H9 (cell line): ENCODE data around the gene TTR. TPM values are rescaled to one million over a fixed set of nuclear protein-coding genes. Genes with fewer than 3 reads are reported as not detected.

Source experiments
- DNase-seq: peaks from one replicate; pipeline ENCODE4 v3.0.0-alpha.2; 2017
- H2AFZ ChIP-seq: one replicate; pipeline ENCODE4 v1.6.1; 2013; ENCODE audit warnings: mild to moderate bottlenecking, low read length, control low read depth, moderate library complexity
- H2AK5ac ChIP-seq: 2 replicates; pipeline ENCODE4 v1.6.1; 2013; ENCODE audit warnings: low read length, control low read depth, mixed read lengths; ENCODE audit not compliant: insufficient read length
- H2BK120ac ChIP-seq: one replicate; pipeline ENCODE4 v1.6.1; 2013; ENCODE audit warnings: low read depth, mild to moderate bottlenecking, low read length, control low read depth, inconsistent platforms; ENCODE audit not compliant: poor library complexity, severe bottlenecking
- H2BK12ac ChIP-seq: 2 replicates; pipeline ENCODE4 v1.6.1; 2013; ENCODE audit warnings: low read length, control low read depth, mixed read lengths, low read depth; ENCODE audit not compliant: insufficient read length
- H2BK15ac ChIP-seq: 2 replicates; pipeline ENCODE4 v1.6.1; 2013; ENCODE audit warnings: low read depth, low read length, control low read depth
- H2BK20ac ChIP-seq: one replicate; pipeline ENCODE4 v1.6.1; 2013; ENCODE audit warnings: low read depth, mild to moderate bottlenecking, low read length, control low read depth, inconsistent platforms; ENCODE audit not compliant: poor library complexity, severe bottlenecking
- H2BK5ac ChIP-seq: 2 replicates; pipeline ENCODE4 v1.6.1; 2013; ENCODE audit warnings: low read length, control low read depth, mixed read lengths; ENCODE audit not compliant: insufficient read length
- H3K14ac ChIP-seq: 2 replicates; pipeline ENCODE4 v1.6.1; 2013; ENCODE audit warnings: low read length, control low read depth; ENCODE audit not compliant: insufficient read depth
- H3K18ac ChIP-seq: 2 replicates; pipeline ENCODE4 v1.6.1; 2013; ENCODE audit warnings: low read depth, mild to moderate bottlenecking, mixed read lengths, low read length, control low read depth; ENCODE audit not compliant: insufficient read length
- H3K23ac ChIP-seq: 2 replicates; pipeline ENCODE4 v1.6.1; 2013; ENCODE audit warnings: low read length, control low read depth, mixed read lengths, low read depth; ENCODE audit not compliant: insufficient read length
- H3K23me2 ChIP-seq: 2 replicates; pipeline ENCODE4 v1.6.1; 2013; ENCODE audit warnings: low read depth, mild to moderate bottlenecking, mixed read lengths, low read length, control low read depth; ENCODE audit not compliant: insufficient read length, poor library complexity, severe bottlenecking
- H3K27ac ChIP-seq: 2 replicates; pipeline ENCODE4 v1.5.1; 2013; ENCODE audit warnings: low read length, control low read depth, mixed read lengths, low read depth; ENCODE audit not compliant: insufficient read length
- H3K27me3 ChIP-seq: 2 replicates; pipeline ENCODE4 v1.6.1; 2013; ENCODE audit warnings: low read length, control low read depth, inconsistent platforms; ENCODE audit not compliant: insufficient read depth
- H3K4ac ChIP-seq: 2 replicates; pipeline ENCODE4 v1.6.1; 2013; ENCODE audit warnings: low read depth, mild to moderate bottlenecking, control low read depth, inconsistent platforms, low read length, moderate library complexity
- H3K4me1 ChIP-seq: 2 replicates; pipeline ENCODE4 v1.6.1; 2013; ENCODE audit warnings: low read length, control low read depth, inconsistent platforms; ENCODE audit not compliant: insufficient read depth
- H3K4me2 ChIP-seq: 2 replicates; pipeline ENCODE4 v1.6.1; 2013; ENCODE audit warnings: low read length, control low read depth, mixed read lengths; ENCODE audit not compliant: insufficient read length, insufficient read depth
- H3K56ac ChIP-seq: 2 replicates; pipeline ENCODE4 v1.6.1; 2013; ENCODE audit warnings: low read depth, mild to moderate bottlenecking, mixed read lengths, low read length, control low read depth; ENCODE audit not compliant: insufficient read length
- H3K79me1 ChIP-seq: 2 replicates; pipeline ENCODE4 v1.6.1; 2013; ENCODE audit warnings: low read depth, mild to moderate bottlenecking, moderate library complexity, low read length, control low read depth, inconsistent platforms; ENCODE audit not compliant: insufficient read depth, poor library complexity, severe bottlenecking
- H3K79me2 ChIP-seq: 2 replicates; pipeline ENCODE4 v1.6.1; 2013; ENCODE audit warnings: low read length, control low read depth, inconsistent platforms; ENCODE audit not compliant: insufficient read depth
- H3K9ac ChIP-seq: 2 replicates; pipeline ENCODE4 v1.6.1; 2013; ENCODE audit warnings: low read length, control low read depth, mixed read lengths; ENCODE audit not compliant: insufficient read length; ENCODE audit errors: extremely low read depth
- H3K9me3 ChIP-seq: one replicate; pipeline ENCODE4 v1.6.1; 2013; ENCODE audit warnings: low read depth, low read length, inconsistent platforms; ENCODE audit not compliant: control insufficient read depth
- H3T11ph ChIP-seq: one replicate; pipeline ENCODE4 v1.6.1; 2013; ENCODE audit warnings: mild to moderate bottlenecking, low read length, control low read depth, inconsistent platforms
- H4K20me1 ChIP-seq: one replicate; pipeline ENCODE4 v1.6.1; 2013; ENCODE audit not compliant: control insufficient read depth, insufficient read length, insufficient read depth
- H4K5ac ChIP-seq: 2 replicates; pipeline ENCODE4 v1.6.1; 2013; ENCODE audit warnings: low read depth, mild to moderate bottlenecking, mixed read lengths, low read length, control low read depth; ENCODE audit not compliant: insufficient read length
- H4K8ac ChIP-seq: replicated peaks from 2 replicates; pipeline ENCODE4 v1.6.1; 2013; ENCODE audit warnings: low read length, control low read depth, mixed read lengths, low read depth; ENCODE audit not compliant: insufficient read length
- H4K91ac ChIP-seq: 2 replicates; pipeline ENCODE4 v1.6.1; 2013; ENCODE audit warnings: low read depth, mild to moderate bottlenecking, moderate library complexity, mixed read lengths, low read length, control low read depth; ENCODE audit not compliant: insufficient read length
- H3K27ac Mint-ChIP-seq, 3 experiments: 2 replicates in 2 of 3; 3 replicates in 1 of 3; pipeline ENCODE4 v1.8.0; 2020 to 2021; ENCODE audit warnings: mixed read lengths in 3 of 3, mild to moderate bottlenecking in 1 of 3, moderate library complexity in 1 of 3
- H3K27me3 Mint-ChIP-seq: 2 replicates; pipeline ENCODE4 v1.8.0; 2021; ENCODE audit warnings: low read depth, mild to moderate bottlenecking, moderate library complexity, mixed read lengths
- H3K36me3 Mint-ChIP-seq, 3 experiments: 2 replicates in 2 of 3; 3 replicates in 1 of 3; pipeline ENCODE4 v1.8.0; 2020 to 2021; ENCODE audit warnings: low read depth in 3 of 3, mixed read lengths in 3 of 3; ENCODE audit not compliant: insufficient read depth in 1 of 3
- H3K4me1 Mint-ChIP-seq, 2 experiments: 2 replicates each; pipeline ENCODE4 v1.8.0; 2020; ENCODE audit warnings: mixed read lengths in 2 of 2
- H3K4me3 Mint-ChIP-seq, 2 experiments: 2 replicates in 1 of 2; 3 replicates in 1 of 2; pipeline ENCODE4 v1.8.0; 2020 to 2021; ENCODE audit warnings: mild to moderate bottlenecking in 2 of 2, mixed read lengths in 2 of 2, moderate library complexity in 1 of 2
- H3K9me3 Mint-ChIP-seq, 2 experiments: 2 replicates in 1 of 2; 3 replicates in 1 of 2; pipeline ENCODE4 v1.8.0; 2020; ENCODE audit warnings: mild to moderate bottlenecking in 2 of 2, mixed read lengths in 2 of 2, moderate library complexity in 1 of 2
- WGBS: extraction: QIAGEN DNeasy Blood & Tissue Kit; methylation state at CpG from one replicate; pipeline ENCODE4 v1.1.7; 2013; ENCODE audit warnings: missing lambda C conversion rate, low lambda C conversion rate, mixed read lengths; ENCODE audit not compliant: insufficient read length; ENCODE audit errors: extremely low coverage; 5-methylcytosine and 5-hydroxymethylcytosine counted together
- total RNA-seq: library from RNA; stranded (reverse); gene quantifications from 2 replicates; pipeline ENCODE4 v1.2.1, GENCODE V29; 2021
- TF ChIP-seq, protein P1 (sequence below): fragments of 200-600 bp; sonication (generic); conservative IDR thresholded peaks from 3 replicates; pipeline ENCODE4 v1.8.0; 2021; ENCODE audit warnings: antibody characterized with exemption, mild to moderate bottlenecking

The TTR gene
- total RNA-seq, 1 experiment from 2014 or later: not detected

- H3K27ac Mint-ChIP-seq: peak overlapping the region; percentile 34 to 67 (median 42); a peak in 2 of 7 replicates
- no peak overlapping the region for H2BK12ac ChIP-seq
- TF ChIP-seq, protein P1, sequence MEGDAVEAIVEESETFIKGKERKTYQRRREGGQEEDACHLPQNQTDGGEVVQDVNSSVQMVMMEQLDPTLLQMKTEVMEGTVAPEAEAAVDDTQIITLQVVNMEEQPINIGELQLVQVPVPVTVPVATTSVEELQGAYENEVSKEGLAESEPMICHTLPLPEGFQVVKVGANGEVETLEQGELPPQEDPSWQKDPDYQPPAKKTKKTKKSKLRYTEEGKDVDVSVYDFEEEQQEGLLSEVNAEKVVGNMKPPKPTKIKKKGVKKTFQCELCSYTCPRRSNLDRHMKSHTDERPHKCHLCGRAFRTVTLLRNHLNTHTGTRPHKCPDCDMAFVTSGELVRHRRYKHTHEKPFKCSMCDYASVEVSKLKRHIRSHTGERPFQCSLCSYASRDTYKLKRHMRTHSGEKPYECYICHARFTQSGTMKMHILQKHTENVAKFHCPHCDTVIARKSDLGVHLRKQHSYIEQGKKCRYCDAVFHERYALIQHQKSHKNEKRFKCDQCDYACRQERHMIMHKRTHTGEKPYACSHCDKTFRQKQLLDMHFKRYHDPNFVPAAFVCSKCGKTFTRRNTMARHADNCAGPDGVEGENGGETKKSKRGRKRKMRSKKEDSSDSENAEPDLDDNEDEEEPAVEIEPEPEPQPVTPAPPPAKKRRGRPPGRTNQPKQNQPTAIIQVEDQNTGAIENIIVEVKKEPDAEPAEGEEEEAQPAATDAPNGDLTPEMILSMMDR: no peak
Measured at GRCh38 chr18:31634331-31634713, 42.6 kb downstream of the TTR start.

More at GRCh38 chr18:31634331-31634713, 42.6 kb downstream of the TTR start:
- Histone ChIP-seq H3K27me3 (no peaks in the 10 kb centered on the region), H2AFZ (no peak overlapping the region), H3K79me1 (no peaks in the 10 kb centered on the region), H3K56ac (no peak overlapping the region), H4K91ac (no peak overlapping the region), H3K4ac (no peak overlapping the region), H3K18ac (no peak overlapping the region), H3K4me2 (no peak overlapping the region), H4K5ac (no peak overlapping the region), H3K4me1 (no peaks in the 10 kb centered on the region), H4K20me1 (no peaks in the 10 kb centered on the region), H2BK15ac (no peak overlapping the region), H2BK5ac (no peak overlapping the region), H2AK5ac (no peak overlapping the region), H3K23me2 (no peaks in the 10 kb centered on the region), H4K8ac (no peak overlapping the region), H3K79me2 (no peaks in the 10 kb centered on the region), H3K27ac (no peak overlapping the region), H3K9me3 (no peaks in the 10 kb centered on the region), H3K14ac (no peak overlapping the region), H2BK20ac (no peak overlapping the region), H3T11ph (no peak overlapping the region), H3K23ac (no peak overlapping the region), H2BK120ac (no peak overlapping the region), H3K9ac (no peak overlapping the region)
- H3K4me3 Mint-ChIP-seq: no peak overlapping the region
- peaks cover 26 to 47% (median 43%) of the 10 kb centered on the region in 3 experiments for H3K36me3 Mint-ChIP-seq
- H3K4me1 Mint-ChIP-seq: no peaks in the 10 kb centered on the region; a peak in 1 of 4 replicates
- no peaks in the 10 kb centered on the region for H3K27me3 Mint-ChIP-seq
- DNase-seq: no peak
- peaks cover 0 to 2% of the 10 kb centered on the region in 2 experiments; a peak in 2 of 5 replicates for H3K9me3 Mint-ChIP-seq
- WGBS: no CpG with 5 or more reads among the region's 3 CpGs
